ENCODE measurements around the gene TOP2A. TPM values are rescaled to one million over a fixed set of nuclear protein-coding genes. Genes with fewer than 3 reads are reported as not detected.
"Not testable (repeated sequence)": the region's sequence is repeated elsewhere in the genome, so short reads cannot be mapped to it uniquely, and the experiment has no call there.

The TOP2A gene
- total and polyA plus RNA-seq, 7 donors: 0.14 to 0.84 (median 0.32) TPM; not detected in 1

GRCh38 chr17:40412880-40413279, 4.8 kb downstream of the TOP2A start:
- intact Hi-C loops (cut with DNase I): loop anchor here in 1 of 2 donors (5.0 kb wide), 1 partner anchor 51 kb away; the partner anchor contains the start of gene GJD3
- no peak for TF ChIP-seq CTCF (IDR thresholded peaks at IDR 0.05)
- no peak for ATAC-seq
- H3K4me1 ChIP-seq: no peaks in the 10 kb centered on the region
- no peaks in the 10 kb centered on the region for H3K9me3 ChIP-seq
- no peak overlapping the region for H3K27ac ChIP-seq
- H3K27me3 ChIP-seq (ENCODE audit: insufficient read depth in 3 of 3, low read length in 2 of 3): peaks cover 0 to 6% (median 0%) of the 10 kb centered on the region in 3 donors
- H3K36me3 ChIP-seq (ENCODE audit: insufficient read depth in 1 of 2, low read depth in 1 of 2): no peaks in the 10 kb centered on the region
- H3K4me3 ChIP-seq: no peak overlapping the region
- no peak for DNase-seq

- Histone ChIP-seq H3K27me3 (ENCODE audit: insufficient read depth in 3 of 3, low read length in 2 of 3) (no peaks in the 10 kb centered on the region), H3K4me1 (no peaks in the 10 kb centered on the region), H3K4me3 (no peak overlapping the region), H3K27ac (no peak overlapping the region), H3K9me3 (no peaks in the 10 kb centered on the region), H3K36me3 (ENCODE audit: insufficient read depth in 1 of 2, low read depth in 1 of 2) (no peaks in the 10 kb centered on the region)
- intact Hi-C loops (cut with DNase I): loop anchor here (2.0 to 5.0 kb wide), 2 partner anchors 50 to 111 kb away; partner anchors contain the start of gene GJD3 (in 1 of the 2)
- DNase-seq: no peak
- ATAC-seq: no peak
- 93 to 98% (median 94%) methylated on average over 4 of the region's 4 CpGs for WGBS, 3 donors
- no peak for TF ChIP-seq CTCF (IDR thresholded peaks at IDR 0.05)
These were observed 5.9 kb downstream of the TOP2A start for GRCh38 chr17:40411821-40412220.

- intact Hi-C loops (cut with DNase I): loop anchor here (2.0 to 5.0 kb wide), 2 partner anchors 48 to 109 kb away; partner anchors contain the start of gene GJD3 (in 1 of the 2)
- ATAC-seq: no peak
- Histone ChIP-seq H3K36me3 (ENCODE audit: insufficient read depth in 1 of 2, low read depth in 1 of 2) (no peaks in the 10 kb centered on the region), H3K4me1 (no peaks in the 10 kb centered on the region), H3K27ac (no peak overlapping the region), H3K9me3 (no peaks in the 10 kb centered on the region), H3K27me3 (ENCODE audit: insufficient read depth in 3 of 3, low read length in 2 of 3) (no peaks in the 10 kb centered on the region), H3K4me3 (no peak overlapping the region)
- no peak for TF ChIP-seq CTCF (IDR thresholded peaks at IDR 0.05)
- DNase-seq: no peak
- WGBS, 3 donors: 82 to 89% (median 89%) methylated on average over 1 of the region's 1 CpG
These were observed 7.6 kb downstream of the TOP2A start for GRCh38 chr17:40410082-40410481.

- H3K4me3 ChIP-seq; intact Hi-C loops (cut with DNase I); H3K9me3 ChIP-seq; H3K36me3 ChIP-seq (ENCODE audit: insufficient read depth in 1 of 2, low read depth in 1 of 2); H3K4me1 ChIP-seq; H3K27me3 ChIP-seq (ENCODE audit: insufficient read depth in 3 of 3, low read length in 2 of 3); DNase-seq; ATAC-seq; H3K27ac ChIP-seq: not testable (repeated sequence)
- WGBS, 3 donors: 92 to 94% (median 94%) methylated on average over 4 of the region's 4 CpGs
These were observed 8.2 kb downstream of the TOP2A start for GRCh38 chr17:40409540-40409939.

- intact Hi-C loops (cut with DNase I): no loop called here
- H3K9me3 ChIP-seq: no peaks in the 10 kb centered on the region
- 92 to 98% (median 96%) methylated on average over 3 of the region's 3 CpGs for WGBS, 3 donors
- H3K4me1 ChIP-seq: no peaks in the 10 kb centered on the region
- no peak overlapping the region for H3K4me3 ChIP-seq
- DNase-seq (no peak), ATAC-seq (no peak)
- no peak overlapping the region for H3K27ac ChIP-seq
- TF ChIP-seq CTCF (IDR thresholded peaks at IDR 0.05): no peak
- H3K27me3 ChIP-seq (ENCODE audit: insufficient read depth in 3 of 3, low read length in 2 of 3): no peaks in the 10 kb centered on the region
- no peaks in the 10 kb centered on the region for H3K36me3 ChIP-seq (ENCODE audit: insufficient read depth in 1 of 2, low read depth in 1 of 2)
These were observed 10.2 kb downstream of the TOP2A start for GRCh38 chr17:40407460-40407859.
